Measurements from ENCODE around the gene DLG4. TPM values are rescaled to one million over a fixed set of nuclear protein-coding genes. Genes with fewer than 3 reads are reported as not detected.

DLG4 gene
- total RNA-seq, 1 donor from 2014 or later, result 29.3 TPM

DNA sequence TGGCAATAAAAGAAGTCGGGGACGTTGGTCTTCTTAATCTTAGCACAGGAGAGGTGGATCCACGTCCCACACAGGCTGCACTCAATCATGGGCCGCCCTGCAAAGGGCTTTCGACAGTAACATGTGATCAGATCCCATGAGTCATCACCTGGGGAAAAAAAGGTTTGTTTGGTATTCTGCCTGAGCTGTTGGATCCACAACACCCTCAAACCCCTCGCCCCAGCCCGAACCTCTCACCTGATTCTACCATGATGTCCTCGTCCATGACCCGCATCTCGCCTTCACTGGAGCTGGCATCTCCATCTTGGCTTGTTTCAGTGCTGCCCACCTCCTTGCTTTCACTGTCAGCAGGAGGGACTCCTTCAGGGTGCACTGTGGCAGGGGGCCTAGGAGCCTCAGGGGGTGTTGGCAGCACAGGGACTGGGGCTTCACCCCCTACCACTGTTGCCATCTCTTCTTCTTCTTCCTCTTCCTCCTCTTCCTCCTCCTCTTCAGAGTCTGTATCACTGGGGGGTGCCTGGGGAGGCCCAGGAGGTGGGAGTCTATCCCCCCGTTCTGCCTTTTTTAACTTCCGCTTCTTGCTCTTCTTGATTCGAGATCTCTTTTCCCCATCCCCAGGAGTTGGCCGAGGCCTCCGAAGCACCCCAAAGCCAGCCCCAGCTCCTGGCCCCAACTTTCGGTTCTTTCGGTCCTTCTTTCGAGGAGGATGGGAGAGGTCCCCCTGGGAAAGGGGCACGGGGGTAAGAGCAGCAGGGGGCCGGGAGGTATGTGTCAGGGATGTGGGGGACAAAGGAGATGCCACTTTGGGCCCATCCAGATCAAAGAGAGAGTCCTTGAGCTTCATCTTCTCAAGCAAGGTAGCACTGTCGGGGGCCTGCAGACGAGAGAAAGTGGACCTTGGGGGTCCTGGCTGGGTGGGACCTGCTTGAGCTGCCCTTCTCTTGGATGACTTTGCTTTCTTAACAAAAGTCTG, 16.3 kb upstream of the DLG4 start:
- ATAC-seq, result no peak
- H3K4me3 ChIP-seq, result no peak overlapping the region
- no peak overlapping the region for H3K27ac ChIP-seq
- H3K4me1 ChIP-seq, result peaks cover 58% of the 10 kb centered on the region
- no peaks in the 10 kb centered on the region for H3K27me3 ChIP-seq (ENCODE audit: low read depth)
- no peaks in the 10 kb centered on the region for H3K9me3 ChIP-seq
- TF ChIP-seq, protein P1, sequence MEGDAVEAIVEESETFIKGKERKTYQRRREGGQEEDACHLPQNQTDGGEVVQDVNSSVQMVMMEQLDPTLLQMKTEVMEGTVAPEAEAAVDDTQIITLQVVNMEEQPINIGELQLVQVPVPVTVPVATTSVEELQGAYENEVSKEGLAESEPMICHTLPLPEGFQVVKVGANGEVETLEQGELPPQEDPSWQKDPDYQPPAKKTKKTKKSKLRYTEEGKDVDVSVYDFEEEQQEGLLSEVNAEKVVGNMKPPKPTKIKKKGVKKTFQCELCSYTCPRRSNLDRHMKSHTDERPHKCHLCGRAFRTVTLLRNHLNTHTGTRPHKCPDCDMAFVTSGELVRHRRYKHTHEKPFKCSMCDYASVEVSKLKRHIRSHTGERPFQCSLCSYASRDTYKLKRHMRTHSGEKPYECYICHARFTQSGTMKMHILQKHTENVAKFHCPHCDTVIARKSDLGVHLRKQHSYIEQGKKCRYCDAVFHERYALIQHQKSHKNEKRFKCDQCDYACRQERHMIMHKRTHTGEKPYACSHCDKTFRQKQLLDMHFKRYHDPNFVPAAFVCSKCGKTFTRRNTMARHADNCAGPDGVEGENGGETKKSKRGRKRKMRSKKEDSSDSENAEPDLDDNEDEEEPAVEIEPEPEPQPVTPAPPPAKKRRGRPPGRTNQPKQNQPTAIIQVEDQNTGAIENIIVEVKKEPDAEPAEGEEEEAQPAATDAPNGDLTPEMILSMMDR (IDR thresholded peaks at IDR 0.05), result no peak
- no peak for DNase-seq
- intact Hi-C loops (cut with DNase I), result no loop called here
- H3K36me3 ChIP-seq, result peaks cover 35% of the 10 kb centered on the region

DNA sequence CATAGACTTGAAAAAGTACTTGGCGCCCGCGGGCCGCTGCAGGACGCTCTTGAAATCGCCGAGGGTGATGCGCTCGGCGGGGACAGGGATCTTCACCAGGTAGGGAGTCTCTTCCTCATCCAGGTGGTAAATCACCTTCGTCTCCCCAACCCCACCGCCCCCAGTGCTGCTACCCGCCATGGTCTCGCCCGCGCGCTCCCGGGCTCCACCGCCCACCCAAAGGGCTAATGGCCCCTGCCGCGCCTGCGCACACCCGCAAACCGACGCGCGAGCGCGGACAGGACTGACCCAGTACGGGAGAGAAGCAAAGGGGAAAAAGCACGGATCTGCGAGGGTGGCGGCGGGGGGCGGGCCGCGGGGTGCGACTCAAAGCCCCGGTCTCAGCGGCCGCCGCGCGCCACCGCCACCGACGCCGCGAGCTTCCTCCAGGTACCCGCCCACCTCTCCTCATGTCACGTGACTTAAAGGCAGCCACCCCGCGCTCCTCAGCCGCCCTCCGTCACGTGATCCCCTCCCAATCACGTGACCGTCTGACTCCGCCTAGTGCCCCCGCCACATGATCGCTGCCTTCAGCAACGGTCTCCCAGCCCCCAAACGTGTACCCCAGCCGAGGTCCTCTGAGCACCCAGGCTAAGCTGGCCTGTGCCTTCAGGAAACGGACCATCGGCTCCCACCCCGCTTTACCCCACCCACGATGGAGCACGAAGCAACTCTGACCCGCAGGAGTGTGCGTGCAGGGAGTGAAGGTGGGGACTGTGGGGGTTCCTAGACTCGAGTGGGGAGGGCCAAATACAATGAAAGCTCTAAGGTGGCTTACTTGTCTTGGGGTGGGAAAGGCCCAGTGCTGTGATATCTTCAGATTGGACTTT, 14.7 kb upstream of the DLG4 start, which contains the start of gene DVL2:
Gene DVL2, minus strand, starts transcription at position 435 of the 869 bp plus-strand sequence. Its CDS starts 255 bp downstream, at position 180.
- peak; percentile 97 for DNase-seq
- Histone ChIP-seq H3K4me1 (peaks cover 45% of the 10 kb centered on the region), H3K27ac (peak within 1 kb of the TSS; percentile 80), H3K4me3 (peak within 1 kb of the TSS; percentile 85), H3K36me3 (peaks cover 37% of the 10 kb centered on the region), H3K27me3 (ENCODE audit: low read depth) (no peaks in the 10 kb centered on the region), H3K9me3 (no peaks in the 10 kb centered on the region)
- ATAC-seq, result peak; percentile 66 to 79
- intact Hi-C loops (cut with DNase I), result no loop called here
- TF ChIP-seq, protein P1 (IDR thresholded peaks at IDR 0.05), result no peak

DNA sequence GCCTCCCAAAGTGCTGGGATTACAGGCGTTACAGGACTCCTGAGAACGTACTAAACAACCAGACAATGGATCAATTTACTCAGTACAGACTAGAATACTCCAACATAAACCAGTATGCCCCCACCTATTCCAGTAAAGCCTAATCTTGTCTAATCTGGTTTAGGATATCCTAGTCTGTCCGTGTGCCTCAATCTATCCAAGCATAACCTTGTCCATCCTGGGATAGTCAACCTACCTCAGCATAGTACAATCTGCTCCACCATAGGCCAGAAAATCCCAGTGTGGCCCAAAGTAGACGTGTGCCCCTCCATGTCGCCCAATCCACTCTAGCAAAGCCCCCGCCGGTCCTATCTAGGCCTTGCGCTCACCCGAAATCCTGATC, 14.1 kb upstream of the DLG4 start:
- TF ChIP-seq, protein P1 (IDR thresholded peaks at IDR 0.05), result no peak
- no peaks in the 10 kb centered on the region for H3K27me3 ChIP-seq (ENCODE audit: low read depth)
- no peaks in the 10 kb centered on the region for H3K9me3 ChIP-seq
- H3K4me3 ChIP-seq, result peak overlapping the region; percentile 85
- peaks cover 43% of the 10 kb centered on the region for H3K36me3 ChIP-seq
- intact Hi-C loops (cut with DNase I), result no loop called here
- ATAC-seq (peak in 1 of 2 donors; percentile 1), DNase-seq (no peak)
- peaks cover 45% of the 10 kb centered on the region for H3K4me1 ChIP-seq
- H3K27ac ChIP-seq, result peak overlapping the region; percentile 80

DNA sequence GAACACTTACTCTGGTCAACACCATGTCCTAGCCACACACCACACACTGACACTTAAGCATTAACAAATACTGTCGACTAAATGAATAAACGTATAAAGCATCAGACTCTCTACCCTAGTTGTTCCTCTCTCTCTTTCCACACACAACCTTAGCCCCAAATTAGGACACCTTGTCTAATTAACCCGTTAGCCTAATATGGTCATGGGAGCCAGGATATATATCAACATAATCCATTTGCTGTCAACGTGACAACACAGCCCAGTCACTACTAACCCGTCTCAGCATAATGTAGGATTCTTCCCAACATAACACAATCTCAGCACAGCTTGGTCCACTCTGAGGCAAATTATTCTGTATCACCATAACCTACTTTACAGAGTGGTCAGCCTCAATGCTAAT, 12.5 kb upstream of the DLG4 start:
- no peak for ATAC-seq
- Histone ChIP-seq H3K27ac (no peak overlapping the region), H3K36me3 (peaks cover 56% of the 10 kb centered on the region), H3K4me3 (no peak overlapping the region), H3K4me1 (peaks cover 39% of the 10 kb centered on the region), H3K9me3 (no peaks in the 10 kb centered on the region), H3K27me3 (ENCODE audit: low read depth) (no peaks in the 10 kb centered on the region)
- TF ChIP-seq, protein P1 (IDR thresholded peaks at IDR 0.05), result no peak
- DNase-seq, result no peak
- intact Hi-C loops (cut with DNase I), result no loop called here

DNA sequence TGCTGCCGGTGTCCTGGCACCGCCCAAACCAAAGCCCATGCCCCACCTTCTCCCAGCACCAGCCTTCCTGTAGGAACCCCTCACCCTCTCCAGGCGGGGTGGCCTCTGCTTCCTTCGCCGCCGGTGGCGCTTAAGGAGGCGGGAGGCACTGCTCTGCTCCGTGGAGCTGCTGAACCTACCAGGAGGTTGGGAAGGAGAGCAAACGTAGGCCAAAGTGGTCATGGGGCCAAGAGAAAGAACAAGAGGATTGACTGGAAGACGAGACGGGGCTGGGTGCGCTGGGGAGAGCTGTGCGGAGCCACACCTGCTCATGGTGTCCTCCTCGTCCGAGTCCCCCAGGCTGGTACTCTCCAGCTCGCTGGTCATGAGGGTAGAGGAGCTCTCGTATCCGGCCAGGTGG, 9.9 kb upstream of the DLG4 start:
- no peaks in the 10 kb centered on the region for H3K27me3 ChIP-seq (ENCODE audit: low read depth)
- intact Hi-C loops (cut with DNase I), result no loop called here
- H3K4me1 ChIP-seq, result peaks cover 21% of the 10 kb centered on the region
- no peak for DNase-seq
- H3K9me3 ChIP-seq, result no peaks in the 10 kb centered on the region
- no peak for ATAC-seq
- no peak overlapping the region for H3K27ac ChIP-seq
- peaks cover 61% of the 10 kb centered on the region for H3K36me3 ChIP-seq
- H3K4me3 ChIP-seq, result no peak overlapping the region
- TF ChIP-seq, protein P1 (IDR thresholded peaks at IDR 0.05), result no peak

Data from lower lobe of right lung (tissue), 2 donors.